HG03045 (cell line): ENCODE data around the gene MAGEC3.

Experiments
- ATAC-seq: cut with Tn5 transposase; IDR thresholded peaks from one replicate; pipeline ENCODE4 v1.9.1; 2021; ENCODE audit warnings: mild to moderate bottlenecking, moderate library complexity; ENCODE audit not compliant: unreplicated experiment

Gene MAGEC3

DNA sequence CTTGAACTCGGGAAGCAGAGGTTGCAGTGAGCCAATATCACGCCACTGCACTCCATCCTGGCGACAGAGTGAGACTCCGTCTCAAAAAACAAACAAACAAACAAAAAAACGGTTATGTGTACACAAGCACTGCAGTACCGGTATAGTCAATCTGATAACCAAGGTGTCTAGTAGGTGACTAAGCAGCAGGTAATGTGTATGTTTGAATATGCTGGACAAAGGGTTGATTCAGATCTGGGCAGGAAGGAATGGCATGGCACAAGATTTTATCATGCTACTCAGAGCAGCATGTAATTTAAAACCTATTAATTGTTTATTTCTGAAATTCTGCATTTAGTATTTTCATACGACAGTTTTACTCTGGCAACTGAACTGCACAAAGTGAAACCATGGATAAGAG, 107.3 kb downstream of the MAGEC3 start:
- no peak for ATAC-seq

DNA sequence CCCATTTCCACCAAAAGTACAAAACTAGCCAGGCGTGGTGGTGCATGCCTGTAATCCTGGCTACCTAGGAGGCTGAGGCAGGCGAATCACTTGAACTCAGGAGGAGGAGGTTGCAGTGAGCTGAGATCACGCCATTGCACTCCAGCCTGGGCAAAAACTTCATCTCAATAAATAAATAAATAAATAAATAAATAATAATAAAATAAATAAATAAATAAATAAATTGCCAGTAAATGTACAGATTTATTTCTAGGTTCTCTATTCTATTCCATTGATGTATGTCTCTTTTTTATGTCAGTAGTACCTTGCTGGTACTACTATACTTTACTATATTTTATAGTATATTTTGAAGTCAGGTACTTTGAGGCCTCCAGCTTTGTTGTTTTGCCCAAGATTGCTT, 109.2 kb downstream of the MAGEC3 start:
- no peak for ATAC-seq
